ENCODE data around the gene BTBD10.

DNA sequence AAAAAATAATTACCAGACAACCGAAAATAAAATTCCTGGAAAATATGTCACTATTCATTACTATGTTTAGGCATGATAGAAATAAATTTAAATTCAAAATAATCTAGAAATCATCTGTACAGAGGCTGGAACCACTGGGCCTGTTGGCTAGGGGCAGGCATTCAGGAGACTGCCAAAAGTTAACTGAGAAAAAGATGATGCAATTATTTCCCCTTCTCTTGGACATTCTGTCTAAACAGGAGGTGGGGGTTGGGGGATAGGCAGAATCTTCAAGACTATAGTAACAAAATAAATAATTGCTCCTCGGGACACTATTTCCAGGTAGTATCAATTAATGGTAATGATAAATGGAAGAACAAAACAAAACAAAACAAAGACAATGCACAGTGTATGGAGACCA, 14.1 kb downstream of the BTBD10 start:
- TF ChIP-seq ZFP30 (CRISPR knock-in tag; IDR thresholded peaks at IDR 0.05), result no peak
- TF ChIP-seq OSR1 (CRISPR knock-in tag; IDR thresholded peaks at IDR 0.05), result no peak
- TF ChIP-seq ZNF8 (CRISPR knock-in tag; IDR thresholded peaks at IDR 0.05), result no peak
- no peak for TF ChIP-seq TOX (CRISPR knock-in tag; IDR thresholded peaks at IDR 0.05; ENCODE audit: borderline replicate concordance)
- no peak for TF ChIP-seq SNAI2 (CRISPR knock-in tag; IDR thresholded peaks at IDR 0.05)
- TF ChIP-seq BACH2 (CRISPR knock-in tag; IDR thresholded peaks at IDR 0.05; ENCODE audit: borderline replicate concordance), result no peak
- no peak for TF ChIP-seq TCF4 (CRISPR knock-in tag; IDR thresholded peaks at IDR 0.05; ENCODE audit: borderline replicate concordance)
- TF ChIP-seq, protein P1, sequence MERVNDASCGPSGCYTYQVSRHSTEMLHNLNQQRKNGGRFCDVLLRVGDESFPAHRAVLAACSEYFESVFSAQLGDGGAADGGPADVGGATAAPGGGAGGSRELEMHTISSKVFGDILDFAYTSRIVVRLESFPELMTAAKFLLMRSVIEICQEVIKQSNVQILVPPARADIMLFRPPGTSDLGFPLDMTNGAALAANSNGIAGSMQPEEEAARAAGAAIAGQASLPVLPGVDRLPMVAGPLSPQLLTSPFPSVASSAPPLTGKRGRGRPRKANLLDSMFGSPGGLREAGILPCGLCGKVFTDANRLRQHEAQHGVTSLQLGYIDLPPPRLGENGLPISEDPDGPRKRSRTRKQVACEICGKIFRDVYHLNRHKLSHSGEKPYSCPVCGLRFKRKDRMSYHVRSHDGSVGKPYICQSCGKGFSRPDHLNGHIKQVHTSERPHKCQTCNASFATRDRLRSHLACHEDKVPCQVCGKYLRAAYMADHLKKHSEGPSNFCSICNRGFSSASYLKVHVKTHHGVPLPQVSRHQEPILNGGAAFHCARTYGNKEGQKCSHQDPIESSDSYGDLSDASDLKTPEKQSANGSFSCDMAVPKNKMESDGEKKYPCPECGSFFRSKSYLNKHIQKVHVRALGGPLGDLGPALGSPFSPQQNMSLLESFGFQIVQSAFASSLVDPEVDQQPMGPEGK (CRISPR knock-in tag; IDR thresholded peaks at IDR 0.05; ENCODE audit: borderline replicate concordance), result no peak
- no peak for TF ChIP-seq RARB (CRISPR knock-in tag; IDR thresholded peaks at IDR 0.05)
- TF ChIP-seq ESRRG (CRISPR knock-in tag; IDR thresholded peaks at IDR 0.05), result no peak
- TF ChIP-seq ZNF70 (CRISPR knock-in tag; IDR thresholded peaks at IDR 0.05), result no peak

Data from SK-N-SH treated with all-trans-retinoic acid at 6 μM for 48 hours (cell line).